Adipocyte (in vitro differentiated cells): ENCODE measurements around the gene RALB.

ENCODE experiments used
- DNase-seq: peaks from one replicate; pipeline ENCODE4 v3.0.0-alpha.2; 2015; ENCODE audit warnings: low read depth
- H3K27me3 ChIP-seq: replicated peaks from 2 replicates; pipeline ENCODE4 v1.7.0; 2013; ENCODE audit warnings: mild to moderate bottlenecking, low read length, moderate library complexity; ENCODE audit not compliant: control insufficient read depth, insufficient read depth
- H3K36me3 ChIP-seq: 2 replicates; pipeline ENCODE4 v1.7.0; 2013; ENCODE audit warnings: low read length, mild to moderate bottlenecking, moderate library complexity; ENCODE audit not compliant: control insufficient read depth, insufficient read depth, severe bottlenecking
- H3K4me1 ChIP-seq: 2 replicates; pipeline ENCODE4 v1.7.0; 2013; ENCODE audit warnings: mild to moderate bottlenecking, low read length, moderate library complexity; ENCODE audit not compliant: control insufficient read depth, insufficient read depth
- H3K4me3 ChIP-seq: 2 replicates; pipeline ENCODE4 v1.7.0; 2013; ENCODE audit warnings: mild to moderate bottlenecking, low read length, moderate library complexity
- H3K9ac ChIP-seq: 2 replicates; pipeline ENCODE4 v1.7.0; 2013; ENCODE audit warnings: mild to moderate bottlenecking, low read length, moderate library complexity
- H3K9me3 ChIP-seq: 2 replicates; pipeline ENCODE4 v1.7.0; 2013; ENCODE audit warnings: mild to moderate bottlenecking, low read length, moderate library complexity; ENCODE audit not compliant: control insufficient read depth

Gene RALB

GRCh38 chr2:120341977-120342376 lies 89.3 kb downstream of the RALB start:
- DNase-seq: no peak
- Histone ChIP-seq H3K9ac (no peak overlapping the region), H3K27me3 (peaks cover 36% of the 10 kb centered on the region), H3K9me3 (no peaks in the 10 kb centered on the region), H3K4me3 (no peak overlapping the region), H3K4me1 (peaks cover 4% of the 10 kb centered on the region), H3K36me3 (no peaks in the 10 kb centered on the region)

DNA sequence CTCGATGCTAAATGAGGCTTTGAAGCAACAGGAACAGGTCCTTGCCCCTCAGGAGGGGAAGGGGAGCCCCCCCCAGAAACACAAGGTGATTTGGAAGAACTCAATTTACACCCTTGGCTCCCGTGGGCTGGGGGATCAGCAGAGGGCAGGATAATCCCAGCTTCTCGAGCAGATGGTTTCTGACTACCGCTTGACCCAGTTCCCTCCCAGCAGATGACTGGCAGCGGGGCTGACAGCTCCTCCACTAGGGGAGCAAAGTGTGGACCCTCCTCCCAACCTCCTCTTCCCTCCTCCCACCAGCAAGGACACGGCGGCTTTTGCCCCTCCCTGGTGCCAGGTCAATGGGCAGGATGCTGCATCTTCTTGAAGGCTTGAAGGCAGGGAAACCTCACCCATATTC lies 89.8 kb downstream of the RALB start:
- H3K9me3 ChIP-seq: no peaks in the 10 kb centered on the region
- no peaks in the 10 kb centered on the region for H3K36me3 ChIP-seq
- H3K27me3 ChIP-seq: peaks cover 34% of the 10 kb centered on the region
- H3K4me1 ChIP-seq: peaks cover 4% of the 10 kb centered on the region
- H3K9ac ChIP-seq: no peak overlapping the region
- no peak overlapping the region for H3K4me3 ChIP-seq
- no peak for DNase-seq

DNA sequence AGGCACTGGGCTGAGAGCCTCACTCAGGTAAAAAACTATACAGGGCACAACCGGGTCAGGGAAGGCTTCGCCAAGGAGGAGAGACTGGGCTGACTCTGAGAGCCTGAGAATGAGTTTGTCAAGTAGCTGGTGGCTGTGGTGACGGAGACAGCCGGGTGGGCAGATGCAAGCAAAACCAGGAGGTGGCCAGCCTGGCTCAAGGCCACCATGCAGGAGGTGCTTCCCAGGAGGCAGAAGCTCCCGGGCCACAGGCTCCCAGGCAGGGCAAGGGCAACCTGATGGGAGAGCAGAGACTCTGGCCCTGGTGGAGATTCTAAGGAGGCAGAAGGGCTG lies 90.4 kb downstream of the RALB start:
- no peaks in the 10 kb centered on the region for H3K36me3 ChIP-seq
- DNase-seq: no peak
- H3K4me3 ChIP-seq: no peak overlapping the region
- H3K9me3 ChIP-seq: no peaks in the 10 kb centered on the region
- H3K27me3 ChIP-seq: peaks cover 34% of the 10 kb centered on the region
- peak overlapping the region; percentile 55 for H3K9ac ChIP-seq
- peaks cover 3% of the 10 kb centered on the region for H3K4me1 ChIP-seq

DNA sequence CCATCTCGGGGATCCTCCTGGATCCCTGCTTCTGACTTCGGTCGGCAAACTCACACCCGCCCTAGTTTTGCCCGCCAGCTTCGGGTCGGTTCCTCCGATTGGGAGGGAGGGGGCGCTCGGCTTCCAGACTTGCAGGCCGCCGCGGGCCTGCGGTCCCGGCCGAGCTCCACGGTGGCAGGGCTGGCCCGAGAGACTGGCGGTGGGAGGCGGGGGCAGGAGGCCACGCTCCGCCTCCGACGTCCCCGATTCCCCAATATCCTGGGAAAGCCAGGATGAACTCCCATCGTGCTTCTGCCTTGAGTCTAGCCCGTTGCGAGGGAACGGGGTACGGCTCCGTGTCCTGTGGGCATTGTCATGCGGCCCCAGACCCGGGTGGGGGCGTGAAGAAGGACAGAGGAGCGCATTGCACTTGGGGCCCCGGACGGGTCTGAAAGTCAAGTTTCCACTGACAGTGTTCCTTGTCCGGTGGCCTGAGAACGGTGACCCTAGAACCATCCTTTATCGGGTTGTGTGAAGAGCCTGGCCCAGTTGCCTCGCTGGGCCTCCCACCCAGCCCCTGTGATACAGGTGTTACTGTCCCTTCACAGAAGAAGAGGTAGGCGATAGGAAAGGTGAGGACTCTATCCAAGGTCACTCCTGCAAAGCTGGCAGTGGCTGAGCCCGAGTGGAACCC lies 90.9 kb downstream of the RALB start:
- Histone ChIP-seq H3K36me3 (no peaks in the 10 kb centered on the region), H3K9me3 (no peaks in the 10 kb centered on the region), H3K9ac (peak overlapping the region; percentile 77), H3K27me3 (peaks cover 34% of the 10 kb centered on the region), H3K4me3 (peak overlapping the region; percentile 51), H3K4me1 (no peaks in the 10 kb centered on the region)
- DNase-seq: peak; percentile 97
